Lung microvascular endothelial cell (primary cell): Measurements from ENCODE around the gene RBM33. TPM values are rescaled to one million over a fixed set of nuclear protein-coding genes. Genes with fewer than 3 reads are reported as not detected.

ENCODE experiments used
- DNase-seq, 2 donors: peaks; one replicate each; pipeline versions ENCODE4 v3.0.0 to v3.0.0-alpha.2; 2010; ENCODE audit warnings: low read depth in 2 of 2
- total RNA-seq: library from RNA; depleted of rRNA; stranded (reverse); fragments of >200 nt; gene quantifications from 2 replicates; pipeline ENCODE4 v1.2.1, GENCODE V29; 2014

The RBM33 gene
- total RNA-seq, 1 donor from 2014 or later, result 21.4 TPM

GRCh38 chr7:155621418-155621980 is 23.0 kb upstream of the RBM33 start:
- no peak for DNase-seq

- no peak for DNase-seq
Measured at GRCh38 chr7:155624412-155624811, 20.0 kb upstream of the RBM33 start.

- no peak for DNase-seq
Measured at GRCh38 chr7:155625557-155625956, 18.9 kb upstream of the RBM33 start.

- no peak for DNase-seq
Measured at GRCh38 chr7:155629171-155629570, 15.3 kb upstream of the RBM33 start.

- no peak for DNase-seq
Measured at GRCh38 chr7:155631155-155631554, 13.3 kb upstream of the RBM33 start.

- DNase-seq, result no peak
Measured at GRCh38 chr7:155635817-155636216, 8.6 kb upstream of the RBM33 start.

- no peak for DNase-seq
Measured at GRCh38 chr7:155637155-155637554, 7.3 kb upstream of the RBM33 start.

- no peak for DNase-seq
Measured at GRCh38 chr7:155638366-155638765, 6.1 kb upstream of the RBM33 start.

- no peak for DNase-seq
Measured at GRCh38 chr7:155639958-155640520, 4.4 kb upstream of the RBM33 start.

- no peak for DNase-seq
Measured at GRCh38 chr7:155640629-155641028, 3.8 kb upstream of the RBM33 start.

GRCh38 chr7:155643804-155644177 is 670 bp upstream of the RBM33 start:
- no peak for DNase-seq

GRCh38 chr7:155644971-155645509 is 579 bp downstream of the RBM33 start:
- peak; percentile 56 to 64 for DNase-seq

- peak in 1 of 2 donors; percentile 41 for DNase-seq
Measured at GRCh38 chr7:155645662-155646061, 1.2 kb downstream of the RBM33 start.

- no peak for DNase-seq
Measured at GRCh38 chr7:155646669-155647068, 2.2 kb downstream of the RBM33 start.

GRCh38 chr7:155647302-155647701 is 2.8 kb downstream of the RBM33 start:
- no peak for DNase-seq

GRCh38 chr7:155647734-155648133 is 3.3 kb downstream of the RBM33 start:
- DNase-seq, result no peak

- no peak for DNase-seq
Measured at GRCh38 chr7:155648752-155649339, 4.4 kb downstream of the RBM33 start.

- no peak for DNase-seq
Measured at GRCh38 chr7:155649588-155649987, 5.1 kb downstream of the RBM33 start.

GRCh38 chr7:155652156-155653114 is 8.0 kb downstream of the RBM33 start:
- DNase-seq, result peak in 1 of 2 donors; percentile 81

- no peak for DNase-seq
Measured at GRCh38 chr7:155653803-155654202, 9.3 kb downstream of the RBM33 start.

GRCh38 chr7:155656891-155657290 is 12.4 kb downstream of the RBM33 start:
- no peak for DNase-seq
